NCI-H1105 (cell line): Measurements from ENCODE around the gene VAT1L.
"Not testable (repeated sequence)": the region's sequence is repeated elsewhere in the genome, so short reads cannot be mapped to it uniquely, and the experiment has no call there.

Experiments
- DNase-seq: peaks from one replicate; lab custom pipeline; 2025; lab: John Stamatoyannopoulos, UW

VAT1L gene

GRCh38 chr16:77951788-77952187, 163.4 kb downstream of the VAT1L start:
- peak; percentile 40 for DNase-seq

GRCh38 chr16:77955127-77955526, 166.8 kb downstream of the VAT1L start:
- DNase-seq = no peak

DNA sequence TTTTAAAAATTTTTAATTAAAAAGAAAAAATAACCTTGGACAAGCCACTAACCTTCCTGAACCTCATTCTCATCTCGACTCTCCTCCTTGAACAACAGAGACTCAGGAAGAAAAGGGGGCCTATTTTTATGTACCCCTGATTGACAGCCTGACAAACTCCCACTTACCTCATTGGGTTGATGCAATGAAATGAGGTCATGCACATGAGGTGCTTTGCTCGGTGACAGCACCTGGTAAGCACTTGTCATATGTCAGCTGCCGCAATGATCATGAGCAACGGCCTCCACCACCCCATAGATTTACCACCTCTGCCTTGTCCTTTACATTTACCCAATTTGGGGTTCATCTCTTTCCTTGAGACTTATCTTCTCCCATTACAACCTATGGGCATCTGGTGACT, 167.9 kb downstream of the VAT1L start:
- no peak for DNase-seq

DNA sequence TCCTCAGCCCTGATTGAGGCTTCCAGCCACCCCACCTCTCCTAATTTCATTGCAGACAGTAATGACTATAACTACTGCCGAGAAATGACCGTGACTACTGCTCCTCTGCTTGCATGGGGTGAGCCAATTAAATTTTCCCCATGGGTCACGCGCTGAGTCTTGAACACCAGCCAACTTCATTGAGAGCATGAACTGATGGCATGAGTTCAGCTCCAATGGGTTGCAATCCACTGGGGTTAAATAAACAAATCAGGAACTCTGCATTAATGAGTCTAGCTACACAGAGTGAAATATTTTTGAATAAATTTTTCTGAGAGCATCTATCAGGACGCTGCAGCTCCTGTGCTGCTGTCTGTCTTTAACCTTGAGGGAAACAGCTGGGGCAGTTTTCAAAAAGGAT, 172.4 kb downstream of the VAT1L start:
- DNase-seq = no peak

- no peak for DNase-seq
These were observed 173.4 kb downstream of the VAT1L start for GRCh38 chr16:77961814-77962213.

DNA sequence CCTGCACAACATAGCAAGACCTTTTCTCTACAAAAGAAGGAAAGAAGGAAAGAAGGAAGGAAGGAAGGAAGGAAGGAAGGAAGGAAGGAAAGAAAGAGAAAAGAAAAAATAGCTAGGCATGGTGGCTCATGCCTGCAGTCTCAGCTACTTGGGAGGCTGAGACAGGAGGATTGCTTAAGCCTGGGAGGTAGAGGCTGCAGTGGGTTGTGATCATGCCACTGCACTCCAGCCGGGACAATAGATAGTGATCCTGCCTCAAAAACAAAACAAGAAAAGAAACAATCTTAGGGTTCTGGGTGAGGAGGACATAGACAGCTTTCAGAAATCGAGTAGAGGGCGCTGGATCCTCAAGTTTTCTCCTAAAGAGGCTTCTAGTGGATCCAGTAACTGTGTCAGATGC, 174.3 kb downstream of the VAT1L start:
- no peak for DNase-seq

- DNase-seq = no peak
These were observed 175.1 kb downstream of the VAT1L start for GRCh38 chr16:77963185-77964044.

GRCh38 chr16:77965346-77965745, 177.0 kb downstream of the VAT1L start:
- no peak for DNase-seq

- DNase-seq = no peak
These were observed 178.9 kb downstream of the VAT1L start for GRCh38 chr16:77967054-77967904.

GRCh38 chr16:77969861-77970260, 181.5 kb downstream of the VAT1L start:
- DNase-seq = no peak

GRCh38 chr16:77970371-77970770, 182.0 kb downstream of the VAT1L start:
- DNase-seq = no peak

GRCh38 chr16:77971306-77972061, 183.1 kb downstream of the VAT1L start:
- peak; percentile 40 for DNase-seq

- DNase-seq = no peak
These were observed 183.7 kb downstream of the VAT1L start for GRCh38 chr16:77972062-77972392.

- DNase-seq = no peak
These were observed 186.5 kb downstream of the VAT1L start for GRCh38 chr16:77974883-77975282.

- no peak for DNase-seq
These were observed 187.6 kb downstream of the VAT1L start for GRCh38 chr16:77975942-77976341.

- no peak for DNase-seq
These were observed 189.0 kb downstream of the VAT1L start for GRCh38 chr16:77977339-77977738.

DNA sequence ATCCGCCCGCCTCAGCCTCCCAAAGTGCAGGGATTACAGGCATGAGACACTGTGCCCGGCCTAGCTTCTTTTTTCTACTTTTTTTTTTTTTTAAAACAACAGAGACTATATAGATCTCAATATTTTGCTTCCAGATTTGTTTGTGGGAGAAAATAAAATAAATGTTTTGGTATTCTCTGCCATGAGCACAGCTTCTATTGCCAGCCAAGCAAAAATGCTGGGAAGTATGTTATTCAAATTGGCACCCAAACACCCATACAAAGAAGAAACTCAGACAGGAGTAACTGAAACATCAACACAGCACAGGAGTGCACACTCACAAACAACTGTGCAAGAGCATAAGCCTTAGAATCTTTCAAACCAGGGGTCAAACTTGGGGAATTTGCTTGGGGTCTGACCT, 196.7 kb downstream of the VAT1L start:
- DNase-seq = no peak

DNA sequence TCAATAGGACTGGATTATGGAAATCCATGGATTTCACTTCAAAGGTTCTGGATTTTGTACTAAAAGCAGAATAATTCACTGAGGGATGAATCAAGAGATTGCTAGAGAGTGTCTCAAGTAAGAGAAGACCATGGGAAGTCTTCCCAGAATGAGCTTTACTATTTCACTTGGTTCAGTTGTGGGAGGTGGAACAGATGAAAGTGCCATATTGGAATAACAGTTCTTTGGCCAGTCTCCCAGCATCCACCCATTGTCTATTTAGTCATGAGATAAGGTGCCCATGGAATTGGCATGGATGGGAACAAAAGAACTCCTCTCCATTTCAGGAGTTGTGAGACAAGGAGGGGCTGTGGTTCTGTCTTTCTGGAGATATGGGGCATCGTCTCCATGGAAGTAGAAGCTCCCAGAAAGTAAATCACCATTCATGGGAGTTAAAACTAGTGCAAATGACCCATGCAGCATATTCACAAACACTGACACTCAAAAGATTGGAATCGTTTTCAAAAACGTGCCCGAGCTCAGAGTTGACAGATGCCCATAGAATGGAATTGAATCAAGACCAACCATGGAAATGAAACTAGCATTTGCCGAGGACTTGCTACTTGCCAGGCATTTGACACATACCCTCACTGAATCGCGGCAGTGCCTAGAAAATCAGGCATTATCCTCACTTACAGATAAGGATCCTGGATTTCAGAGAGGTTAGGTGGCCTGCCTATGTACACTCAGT, 197.8 kb downstream of the VAT1L start:
- no peak for DNase-seq

DNA sequence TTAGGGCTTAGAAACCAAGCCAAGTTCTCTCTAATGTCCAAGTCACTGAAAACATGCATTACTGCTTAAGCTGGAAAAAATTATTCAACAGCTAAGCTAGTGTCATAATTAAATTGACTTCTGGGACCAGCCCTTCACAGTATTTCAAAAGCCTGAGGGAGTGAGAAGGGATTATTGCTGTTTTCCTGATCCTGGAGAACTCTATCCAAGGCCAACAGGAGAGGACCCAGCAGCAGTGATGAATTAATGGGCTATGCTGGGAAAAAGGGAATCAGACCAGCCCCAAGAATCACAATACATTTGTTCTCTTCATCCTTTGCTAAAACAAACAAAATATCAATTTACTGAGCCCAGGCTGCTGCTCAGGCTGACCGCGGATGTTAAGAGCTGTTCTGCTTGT, 199.4 kb downstream of the VAT1L start:
- no peak for DNase-seq

- no peak for DNase-seq
These were observed 201.5 kb downstream of the VAT1L start for GRCh38 chr16:77989846-77990245.

GRCh38 chr16:77991701-77992100, 203.3 kb downstream of the VAT1L start:
- DNase-seq = no peak

DNA sequence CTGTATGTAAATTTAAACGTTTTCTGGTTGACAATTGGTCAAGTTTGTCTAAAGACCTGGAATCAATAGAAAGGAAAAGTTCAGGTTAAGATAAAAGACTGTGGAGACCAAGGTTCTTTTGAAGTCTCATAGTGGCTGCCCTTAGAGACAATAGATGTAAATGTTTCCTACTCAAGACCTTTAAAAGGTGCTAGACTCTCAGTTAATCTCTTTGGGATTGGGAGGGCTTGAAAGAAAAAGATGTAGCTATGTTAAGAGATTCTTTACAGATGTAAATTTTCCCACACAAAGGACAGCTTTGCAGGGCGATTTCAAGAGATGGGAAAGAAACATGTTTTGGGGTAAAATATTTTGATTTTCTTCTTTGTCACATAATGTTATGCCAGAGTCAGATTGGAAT, 204.0 kb downstream of the VAT1L start:
- DNase-seq = not testable (repeated sequence)
